Stomach (tissue), 9 donors: ENCODE results near the gene GPER1. TPM values are rescaled to one million over a fixed set of nuclear protein-coding genes. Genes with fewer than 3 reads are reported as not detected.

Source experiments
- DNase-seq, 2 donors: peaks; one replicate each; pipeline versions ENCODE4 v3.0.0 to v3.0.0-alpha.2; 2013 to 2019
- H3K27ac ChIP-seq, 5 donors: fragments of 200-600 bp in 4 of 5; sonication (generic) in 4 of 5; one replicate each; pipeline ENCODE4 v1.5.1; 2013 to 2019; ENCODE audit warnings: mild to moderate bottlenecking in 1 of 5, moderate library complexity in 1 of 5
- H3K27me3 ChIP-seq, 3 donors: fragments of 200-600 bp; sonication (generic); one replicate each; pipeline ENCODE4 v1.5.1; 2017 to 2019; ENCODE audit warnings: mixed run types in 1 of 3
- H3K36me3 ChIP-seq, 4 donors: fragments of 200-600 bp; sonication (generic); 1 replicate in 3 of 4; 2 replicates in 1 of 4; pipeline ENCODE4 v1.5.1; 2016 to 2019
- H3K4me1 ChIP-seq, 4 donors: fragments of 200-600 bp; sonication (generic); one replicate each; pipeline ENCODE4 v1.5.1; 2016 to 2019
- H3K4me3 ChIP-seq, 4 donors: fragments of 200-600 bp; sonication (generic) in 3 of 4; one replicate each; pipeline ENCODE4 v1.5.1; 2016 to 2019; ENCODE audit warnings: mild to moderate bottlenecking in 1 of 4
- H3K9me3 ChIP-seq, 4 donors: fragments of 200-600 bp; sonication (generic); one replicate each; pipeline ENCODE4 v1.5.1; 2016 to 2019
- EP300 ChIP-seq: sonication (generic); formaldehyde crosslinking; IDR thresholded peaks from one replicate; pipeline ENCODE4 v1.6.1; 2017; ENCODE audit warnings: antibody characterized with exemption
- POLR2A ChIP-seq, 4 donors: fragments of 450-650 bp; IDR thresholded peaks; one replicate each; pipeline ENCODE4 v1.6.1; 2016; ENCODE audit warnings: antibody characterized with exemption in 4 of 4, control low read depth in 2 of 4, mild to moderate bottlenecking in 1 of 4, moderate library complexity in 1 of 4
- POLR2AphosphoS5 ChIP-seq, 3 donors: sonication (generic); formaldehyde crosslinking; IDR thresholded peaks; one replicate each; pipeline ENCODE4 v1.6.1; 2016; ENCODE audit warnings: antibody characterized with exemption in 3 of 3
- WGBS, 5 donors: extraction: QIAGEN DNeasy Blood & Tissue Kit in 3 of 5; methylation state at CpG; one replicate each; pipeline versions ENCODE4 v1.1.5 to v1.1.7; 2013 to 2018; 5-methylcytosine and 5-hydroxymethylcytosine counted together
- intact Hi-C: fragments of 100-400 bp; cut with DNase I; formaldehyde crosslinking; loops from one replicate; pipeline ENCODE4 v1.15.1; 2023; ENCODE audit warnings: low total_unique reads
- polyA plus RNA-seq, 3 donors: library from polyadenylated mRNA; stranded (reverse); fragments of 200-250 nt; gene quantifications; one replicate each; pipeline ENCODE4 v1.2.3, GENCODE V29; 2013
- total RNA-seq, 5 donors: library from RNA; depleted of rRNA; stranded (reverse); fragments of >200 nt; gene quantifications; one replicate each; pipeline versions ENCODE4 v1.1.0 to v1.2.3, GENCODE V29; 2014 to 2016
- TF ChIP-seq, protein P1 (sequence below), 7 experiments: fragments of 450-650 bp in 4 of 7; fragments of 200-600 bp in 3 of 7; sonication (generic) in 3 of 7; IDR thresholded peaks; one replicate each; pipeline ENCODE4 v1.5.1; 2016 to 2019; ENCODE audit warnings: antibody characterized with exemption in 7 of 7, control low read depth in 2 of 7, mild to moderate bottlenecking in 1 of 7
- donor health status: healthy with polysubstance abuse.
- donor health status: Bipolar disorder and iron deficiency.
- donor health status: healthy.

Gene GPER1
- total and polyA plus RNA-seq, 8 donors = 0.58 to 31.2 (median 18.3) TPM; not detected in 1

DNA sequence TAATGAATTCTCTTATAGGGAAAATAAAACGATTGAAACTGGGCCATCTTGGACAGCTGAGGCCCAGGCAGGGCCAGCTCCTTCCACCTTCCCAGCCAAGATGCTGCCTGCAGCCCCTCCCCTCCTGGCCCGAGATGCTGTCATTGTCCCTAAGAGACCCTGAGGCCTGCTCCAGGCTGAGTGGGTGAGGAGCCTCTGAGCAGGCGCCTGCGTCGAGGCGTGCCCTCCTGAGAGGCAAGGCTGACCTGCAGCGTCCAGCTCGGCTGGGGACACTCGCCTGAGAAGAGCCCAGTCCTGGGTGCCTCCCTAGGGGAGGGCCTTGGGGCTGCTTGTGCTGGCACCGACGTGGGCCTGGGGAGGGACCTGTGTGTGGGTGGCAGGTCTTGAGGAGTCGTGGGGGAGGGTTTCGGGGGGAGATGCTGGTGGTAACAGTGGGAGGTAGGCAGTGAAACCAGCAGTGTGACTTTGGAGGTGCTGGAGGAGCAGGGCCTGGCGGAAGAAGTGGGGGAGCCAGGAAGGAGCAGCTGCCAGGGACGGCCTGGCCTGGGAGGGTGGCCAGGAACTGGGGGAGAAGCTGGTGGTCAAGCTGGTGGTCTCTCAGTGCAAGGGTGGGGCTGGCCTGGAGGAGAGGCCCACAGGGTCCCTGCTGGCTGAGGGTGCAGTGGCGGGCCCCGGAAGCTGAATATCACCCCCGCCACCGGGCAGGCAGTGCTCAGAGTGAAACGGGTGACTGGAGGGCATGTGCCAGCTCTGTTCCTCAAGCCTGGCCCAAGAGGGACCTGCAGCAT lies 35.7 kb upstream of the GPER1 start:
- Histone ChIP-seq H3K36me3 (peaks cover 0 to under 1% (median under 1%) of the 10 kb centered on the region in 4 donors), H3K27ac (peak overlapping the region; percentile 31 to 93 (median 77)), H3K27me3 (no peaks in the 10 kb centered on the region), H3K9me3 (no peaks in the 10 kb centered on the region), H3K4me3 (no peak overlapping the region), H3K4me1 (peaks cover 73 to 100% (median 92%) of the 10 kb centered on the region in 4 donors)
- TF ChIP-seq POLR2A (IDR thresholded peaks at IDR 0.05) = no peak
- no peak for TF ChIP-seq POLR2AphosphoS5 (IDR thresholded peaks at IDR 0.05)
- TF ChIP-seq, protein P1, sequence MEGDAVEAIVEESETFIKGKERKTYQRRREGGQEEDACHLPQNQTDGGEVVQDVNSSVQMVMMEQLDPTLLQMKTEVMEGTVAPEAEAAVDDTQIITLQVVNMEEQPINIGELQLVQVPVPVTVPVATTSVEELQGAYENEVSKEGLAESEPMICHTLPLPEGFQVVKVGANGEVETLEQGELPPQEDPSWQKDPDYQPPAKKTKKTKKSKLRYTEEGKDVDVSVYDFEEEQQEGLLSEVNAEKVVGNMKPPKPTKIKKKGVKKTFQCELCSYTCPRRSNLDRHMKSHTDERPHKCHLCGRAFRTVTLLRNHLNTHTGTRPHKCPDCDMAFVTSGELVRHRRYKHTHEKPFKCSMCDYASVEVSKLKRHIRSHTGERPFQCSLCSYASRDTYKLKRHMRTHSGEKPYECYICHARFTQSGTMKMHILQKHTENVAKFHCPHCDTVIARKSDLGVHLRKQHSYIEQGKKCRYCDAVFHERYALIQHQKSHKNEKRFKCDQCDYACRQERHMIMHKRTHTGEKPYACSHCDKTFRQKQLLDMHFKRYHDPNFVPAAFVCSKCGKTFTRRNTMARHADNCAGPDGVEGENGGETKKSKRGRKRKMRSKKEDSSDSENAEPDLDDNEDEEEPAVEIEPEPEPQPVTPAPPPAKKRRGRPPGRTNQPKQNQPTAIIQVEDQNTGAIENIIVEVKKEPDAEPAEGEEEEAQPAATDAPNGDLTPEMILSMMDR (IDR thresholded peaks at IDR 0.05) = no peak
- TF ChIP-seq EP300 = no peak
- 59 to 70% (median 68%) methylated on average over 17 to 20 of the region's 20 CpGs for WGBS, 5 donors
- intact Hi-C loops = no loop called here
- DNase-seq = no peak

DNA sequence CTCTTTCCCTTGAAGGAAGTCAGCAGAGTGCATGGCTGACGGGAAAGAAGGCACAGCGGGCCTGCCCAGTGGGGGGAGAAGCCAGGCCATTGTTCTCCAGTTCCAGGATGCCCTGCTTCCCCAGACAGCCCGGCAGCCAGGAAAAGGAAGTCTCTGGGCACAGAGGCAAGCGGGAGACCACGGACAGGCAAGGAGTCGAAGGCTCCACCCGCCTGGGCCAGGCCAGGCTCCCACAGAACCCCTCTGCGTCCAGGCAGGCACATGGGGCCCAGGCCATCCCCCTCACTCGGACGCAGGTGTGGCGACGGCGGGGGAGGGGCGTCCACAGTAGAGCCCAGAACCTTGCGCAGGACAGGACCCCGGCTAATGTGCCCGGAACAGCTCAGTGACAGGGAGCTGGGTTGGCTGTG lies 34.9 kb upstream of the GPER1 start:
- intact Hi-C loops = no loop called here
- H3K27me3 ChIP-seq = no peaks in the 10 kb centered on the region
- WGBS, 5 donors = 60 to 83% (median 70%) methylated on average over 14 to 17 of the region's 17 CpGs
- no peak for DNase-seq
- peaks cover 65 to 97% (median 92%) of the 10 kb centered on the region in 4 donors for H3K4me1 ChIP-seq
- no peaks in the 10 kb centered on the region for H3K9me3 ChIP-seq
- peaks cover 0 to 9% (median 8%) of the 10 kb centered on the region in 4 donors for H3K36me3 ChIP-seq
- H3K4me3 ChIP-seq = no peak overlapping the region
- TF ChIP-seq, protein P1 (IDR thresholded peaks at IDR 0.05) = no peak
- TF ChIP-seq POLR2AphosphoS5 (IDR thresholded peaks at IDR 0.05) = peak in 1 of 3 donors; percentile 31
- peak; percentile 20 for TF ChIP-seq EP300
- TF ChIP-seq POLR2A (IDR thresholded peaks at IDR 0.05) = no peak
- H3K27ac ChIP-seq = peak overlapping the region; percentile 31 to 93 (median 77)

DNA sequence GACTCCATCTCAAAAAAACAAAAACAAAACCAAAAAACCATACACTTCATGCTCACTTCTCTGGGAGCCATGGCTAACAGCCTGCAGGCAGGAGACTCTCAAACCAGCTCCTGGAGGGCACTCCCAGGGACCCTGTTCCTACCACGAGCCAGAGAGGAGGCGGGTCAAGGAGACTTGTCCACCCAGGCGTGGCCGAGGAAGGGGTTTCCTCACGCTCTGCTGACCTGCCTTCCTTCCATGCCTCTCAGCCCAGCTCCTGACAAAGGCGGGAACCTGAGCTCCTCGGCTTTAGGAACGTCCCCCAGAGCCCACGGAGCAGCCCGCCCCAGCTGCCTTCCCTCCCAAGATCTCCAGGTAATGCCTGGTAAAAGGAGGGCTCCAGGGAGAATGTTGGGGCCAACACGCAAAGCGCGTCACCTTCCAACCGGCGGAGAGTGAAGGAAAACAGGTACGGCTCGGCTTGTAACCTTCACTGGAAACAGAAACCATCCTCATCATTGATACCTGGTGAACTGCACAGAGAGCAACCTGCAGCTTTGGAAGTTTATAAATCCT lies 34.0 kb upstream of the GPER1 start:
- Histone ChIP-seq H3K36me3 (peaks cover 0 to 13% (median 12%) of the 10 kb centered on the region in 4 donors), H3K27me3 (no peaks in the 10 kb centered on the region), H3K4me3 (no peak overlapping the region), H3K27ac (peak overlapping the region; percentile 68 to 93 (median 77)), H3K9me3 (no peaks in the 10 kb centered on the region), H3K4me1 (peaks cover 60 to 97% (median 92%) of the 10 kb centered on the region in 4 donors)
- WGBS, 5 donors = 76 to 88% (median 85%) methylated on average over 12 to 17 of the region's 17 CpGs
- TF ChIP-seq POLR2A (IDR thresholded peaks at IDR 0.05) = no peak
- TF ChIP-seq, protein P1 (IDR thresholded peaks at IDR 0.05) = no peak
- TF ChIP-seq POLR2AphosphoS5 (IDR thresholded peaks at IDR 0.05) = no peak
- no peak for TF ChIP-seq EP300
- intact Hi-C loops = no loop called here
- no peak for DNase-seq

DNA sequence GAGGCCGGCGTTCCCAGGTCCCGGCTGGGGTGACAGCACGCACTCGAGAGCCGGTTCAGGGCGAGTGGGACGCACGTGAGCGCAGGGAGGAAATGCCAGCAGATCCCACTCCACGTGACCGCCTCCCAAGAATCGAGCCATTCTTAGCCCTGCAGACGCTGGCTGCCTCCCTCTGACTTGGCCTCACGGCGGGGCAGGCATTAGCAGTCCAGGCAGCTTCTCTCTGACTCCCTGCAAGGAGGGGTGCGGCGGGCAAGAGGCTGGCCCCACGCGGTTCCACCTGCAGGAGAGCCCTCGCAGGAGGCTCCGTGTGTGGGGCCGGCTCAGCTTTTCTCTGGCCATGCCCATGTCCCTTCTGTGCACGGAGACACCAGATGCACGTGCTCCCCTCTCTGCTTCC lies 33.5 kb upstream of the GPER1 start:
- H3K27ac ChIP-seq = peak overlapping the region; percentile 68 to 93 (median 77)
- peak in 1 of 2 donors; percentile 70 for DNase-seq
- H3K4me1 ChIP-seq = peaks cover 55 to 92% (median 90%) of the 10 kb centered on the region in 4 donors
- no peaks in the 10 kb centered on the region for H3K9me3 ChIP-seq
- H3K27me3 ChIP-seq = no peaks in the 10 kb centered on the region
- TF ChIP-seq POLR2A (IDR thresholded peaks at IDR 0.05) (no peak), EP300 (no peak), POLR2AphosphoS5 (IDR thresholded peaks at IDR 0.05) (no peak)
- TF ChIP-seq, protein P1 (IDR thresholded peaks at IDR 0.05) = no peak
- H3K4me3 ChIP-seq = peak overlapping the region in 3 of 4 donors; percentile 28 to 55 (median 31)
- WGBS, 5 donors = 31 to 61% (median 50%) methylated on average over 15 to 25 of the region's 25 CpGs
- peaks cover 0 to 13% (median 12%) of the 10 kb centered on the region in 4 donors for H3K36me3 ChIP-seq
- intact Hi-C loops = no loop called here
